ENCODE measurements around the gene SCTR.

SCTR gene

GRCh38 chr2:119442850-119443249 is 81.4 kb downstream of the SCTR start:
- no peak for DNase-seq (ENCODE audit: low read depth)

GRCh38 chr2:119442226-119442619 is 82.1 kb downstream of the SCTR start:
- DNase-seq (ENCODE audit: low read depth): no peak

GRCh38 chr2:119441376-119442225 is 82.7 kb downstream of the SCTR start:
- DNase-seq (ENCODE audit: low read depth): no peak

DNA sequence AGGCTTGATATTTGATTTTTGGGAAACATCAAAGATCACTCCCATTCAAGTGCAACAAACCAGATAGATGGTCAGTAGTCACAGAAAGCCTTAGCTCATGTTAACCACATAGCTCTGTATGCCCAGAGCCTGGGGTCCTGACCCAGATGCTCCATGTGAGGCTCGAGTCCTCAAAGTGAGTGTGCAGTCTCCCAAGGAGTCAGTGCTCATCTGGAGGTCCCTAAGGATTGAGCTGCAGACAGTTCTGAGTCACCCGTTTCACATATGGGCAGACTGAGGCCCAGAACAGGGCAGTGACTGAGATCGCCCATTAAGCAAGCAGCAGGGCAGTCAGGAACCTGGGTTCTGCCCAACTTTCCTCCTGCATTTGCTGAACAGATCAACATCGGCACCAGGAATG is 83.4 kb downstream of the SCTR start:
- DNase-seq (ENCODE audit: low read depth): no peak

GRCh38 chr2:119440501-119440870 is 83.8 kb downstream of the SCTR start:
- no peak for DNase-seq (ENCODE audit: low read depth)

DNA sequence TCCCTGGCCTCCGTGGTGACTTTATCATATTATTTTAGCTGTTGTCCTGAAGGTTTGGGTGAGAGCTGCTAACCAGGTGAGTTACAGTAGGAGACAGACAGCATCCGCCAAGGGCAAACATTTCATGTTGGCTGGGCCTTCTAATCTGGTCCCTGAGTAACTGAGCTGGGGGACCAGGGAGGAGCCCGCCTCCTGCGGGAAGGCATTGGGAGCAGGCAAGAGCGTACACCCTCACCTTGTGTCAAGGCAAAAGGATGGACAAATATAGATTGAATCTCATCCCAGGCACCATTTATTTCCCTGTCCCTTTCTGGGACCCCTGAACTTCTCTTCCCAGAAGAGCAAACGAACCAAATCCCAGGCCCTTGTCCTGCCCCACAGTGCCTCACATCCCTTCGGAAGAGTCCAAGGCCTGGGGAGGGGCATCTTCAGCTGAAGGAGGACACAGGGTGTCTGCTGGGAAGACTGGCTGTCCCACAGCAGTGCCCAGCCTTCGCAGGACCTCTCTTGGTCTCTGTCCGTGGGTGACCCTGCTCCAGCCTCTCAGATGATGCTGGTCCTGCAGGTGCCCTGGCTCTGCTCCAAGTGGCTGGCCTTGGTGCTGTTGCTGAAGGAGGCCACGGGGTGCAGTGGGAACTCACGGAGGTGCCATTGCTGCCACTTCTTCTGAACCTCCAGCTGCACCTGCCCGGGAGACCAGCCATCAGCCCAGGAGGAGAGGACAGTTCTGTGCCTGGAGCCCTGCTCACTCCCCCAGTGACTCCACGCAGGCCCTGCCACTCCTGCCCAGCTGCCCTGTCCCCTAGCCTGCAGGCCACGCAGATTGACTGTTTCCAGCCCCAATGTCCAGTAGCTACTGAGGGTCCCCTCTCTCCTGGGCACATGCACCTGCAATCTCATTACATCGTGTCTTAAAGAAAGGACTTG is 84.4 kb downstream of the SCTR start:
- no peak for DNase-seq (ENCODE audit: low read depth)

DNA sequence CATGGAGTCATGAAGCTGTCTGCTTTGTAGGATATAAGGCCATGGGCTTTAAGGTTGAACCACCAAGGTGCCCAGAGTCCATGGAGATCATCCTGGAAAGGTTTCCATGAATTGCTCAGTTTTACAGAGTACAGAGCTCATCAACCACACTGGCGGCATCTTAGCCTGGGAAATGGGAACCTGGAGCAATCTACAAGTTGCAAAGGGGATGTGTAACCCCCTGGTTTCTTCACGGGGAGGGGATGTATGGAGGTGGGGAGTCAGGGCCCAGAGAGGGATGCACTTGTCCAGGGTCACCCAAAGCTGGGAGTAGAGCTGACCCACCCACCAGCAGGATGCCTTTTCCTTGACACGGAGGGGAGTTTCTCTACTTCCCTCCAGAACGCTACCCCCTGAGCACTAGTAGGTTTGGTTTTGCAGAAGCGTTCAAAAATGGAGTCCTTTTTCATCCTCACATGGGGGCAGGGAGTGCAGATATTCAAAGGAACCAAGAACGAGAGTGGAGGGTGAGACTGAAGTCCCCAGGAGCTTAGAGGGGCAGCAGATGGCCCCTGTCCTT is 85.5 kb downstream of the SCTR start:
- no peak for DNase-seq (ENCODE audit: low read depth)

- DNase-seq (ENCODE audit: low read depth): no peak
Measured at GRCh38 chr2:119438128-119438656, 86.1 kb downstream of the SCTR start.

DNA sequence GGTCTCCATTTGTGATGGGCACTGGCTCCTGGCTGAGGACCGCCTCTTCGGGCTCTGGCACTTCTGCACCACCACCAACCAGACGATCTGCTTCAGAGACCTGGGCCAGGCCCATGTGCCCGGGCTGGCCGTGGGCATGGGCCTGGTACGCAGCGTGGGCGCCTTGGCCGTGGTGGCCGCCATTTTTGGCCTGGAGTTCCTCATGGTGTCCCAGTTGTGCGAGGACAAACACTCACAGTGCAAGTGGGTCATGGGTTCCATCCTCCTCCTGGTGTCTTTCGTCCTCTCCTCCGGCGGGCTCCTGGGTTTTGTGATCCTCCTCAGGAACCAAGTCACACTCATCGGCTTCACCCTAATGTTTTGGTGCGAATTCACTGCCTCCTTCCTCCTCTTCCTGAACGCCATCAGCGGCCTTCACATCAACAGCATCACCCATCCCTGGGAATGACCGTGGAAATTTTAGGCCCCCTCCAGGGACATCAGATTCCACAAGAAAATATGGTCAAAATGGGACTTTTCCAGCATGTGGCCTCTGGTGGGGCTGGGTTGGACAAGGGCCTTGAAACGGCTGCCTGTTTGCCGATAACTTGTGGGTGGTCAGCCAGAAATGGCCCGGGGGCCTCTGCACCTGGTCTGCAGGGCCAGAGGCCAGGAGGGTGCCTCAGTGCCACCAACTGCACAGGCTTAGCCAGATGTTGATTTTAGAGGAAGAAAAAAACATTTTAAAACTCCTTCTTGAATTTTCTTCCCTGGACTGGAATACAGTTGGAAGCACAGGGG is 87.1 kb downstream of the SCTR start:
- DNase-seq (ENCODE audit: low read depth): no peak

DNA sequence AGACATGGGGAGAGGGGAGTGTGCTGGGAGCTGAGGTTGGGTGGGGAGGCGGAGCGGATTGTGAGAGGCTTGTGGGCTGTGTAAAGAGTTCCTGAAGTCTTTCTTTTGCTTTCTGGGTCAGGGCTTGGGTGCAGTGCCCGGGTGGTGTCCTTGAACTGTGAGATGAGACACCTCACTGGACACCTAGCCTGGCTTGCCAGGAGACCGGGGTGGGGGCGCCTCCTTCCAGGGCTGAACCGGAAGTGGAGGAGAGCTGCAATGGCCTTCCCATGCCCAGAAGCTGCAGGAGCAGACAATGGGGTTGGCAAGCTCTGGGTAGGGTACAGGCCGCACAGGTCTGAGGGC is 88.4 kb downstream of the SCTR start:
- DNase-seq (ENCODE audit: low read depth): no peak

GRCh38 chr2:119435081-119435952 is 89.0 kb downstream of the SCTR start:
- no peak for DNase-seq (ENCODE audit: low read depth)

- DNase-seq (ENCODE audit: low read depth): no peak
Measured at GRCh38 chr2:119434664-119435063, 89.6 kb downstream of the SCTR start.

DNA sequence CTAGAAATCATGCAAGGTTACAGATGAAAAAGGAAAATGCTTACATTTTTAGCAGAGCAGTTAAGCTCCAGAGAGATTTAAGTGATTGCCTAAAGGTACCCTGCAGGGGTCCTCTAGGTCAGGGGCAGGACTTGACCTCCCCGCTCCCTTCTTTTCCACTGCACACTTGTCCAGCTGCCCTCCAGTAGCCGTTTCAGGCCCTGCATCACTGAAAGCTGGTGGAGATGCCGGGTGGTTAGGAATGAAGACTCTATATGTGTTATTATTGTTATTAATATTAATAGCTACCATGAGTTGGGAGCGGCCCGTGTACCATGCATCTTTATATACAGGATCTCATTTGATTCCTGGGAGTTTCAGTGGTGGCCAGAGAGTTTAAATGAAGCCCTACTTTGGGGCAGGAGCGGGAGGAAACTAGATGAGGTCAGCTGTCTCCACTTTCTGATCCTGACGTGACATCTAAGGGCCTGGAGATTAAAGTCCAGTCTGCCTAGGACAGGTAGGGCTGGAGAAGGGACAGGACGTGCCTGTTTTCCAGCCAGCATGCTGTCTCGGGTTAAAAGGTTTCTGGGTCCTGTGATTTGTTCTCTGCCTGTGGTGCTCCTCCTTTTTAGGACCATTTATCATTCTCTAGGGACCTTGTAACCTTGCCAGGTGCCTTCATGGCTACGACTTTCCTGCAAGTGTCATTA is 90.5 kb downstream of the SCTR start:
- no peak for DNase-seq (ENCODE audit: low read depth)

GRCh38 chr2:119432851-119433522 is 91.3 kb downstream of the SCTR start:
- no peak for DNase-seq (ENCODE audit: low read depth)

- DNase-seq (ENCODE audit: low read depth): no peak
Measured at GRCh38 chr2:119431976-119432850, 92.1 kb downstream of the SCTR start.

DNA sequence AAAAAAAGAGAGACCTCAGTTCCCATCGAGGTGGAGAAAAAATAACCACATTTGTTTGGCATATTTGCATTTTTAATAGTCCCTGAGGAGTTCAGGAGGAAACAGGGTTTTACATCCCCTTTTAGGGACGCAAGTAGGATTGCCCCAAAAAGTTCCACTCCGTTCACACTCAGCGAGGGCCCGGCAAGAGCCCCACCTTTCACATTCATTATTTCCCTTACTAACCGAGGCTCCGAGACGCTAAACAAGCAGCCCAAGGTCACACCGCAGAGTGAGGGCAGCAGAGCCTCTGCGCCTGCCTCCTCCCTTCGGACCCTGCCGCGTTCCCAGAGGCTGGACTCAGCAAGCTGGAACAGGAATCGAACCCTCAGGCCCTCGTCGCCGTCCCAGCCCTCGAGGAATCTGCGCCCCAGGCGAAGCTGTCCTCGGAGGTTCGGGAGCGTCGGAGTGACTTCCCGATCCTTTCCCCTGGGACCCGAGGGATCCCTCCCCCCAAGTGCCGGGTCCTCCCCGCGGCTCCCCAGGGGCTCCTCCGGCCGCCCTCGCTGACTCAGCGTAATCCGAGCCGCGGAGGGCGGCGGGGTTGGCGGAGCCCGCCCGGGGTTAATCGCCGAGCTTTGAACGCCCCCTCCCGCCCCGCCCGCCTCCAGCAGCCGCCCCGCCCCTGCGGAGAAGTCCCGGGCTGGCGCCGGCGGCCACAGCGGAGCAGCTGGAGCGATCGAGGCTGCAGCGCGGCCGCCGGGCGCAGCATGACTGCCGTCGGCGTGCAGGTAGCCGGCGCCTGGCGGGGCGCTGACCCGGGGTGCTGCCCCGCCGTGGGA is 92.9 kb downstream of the SCTR start, which contains the start of gene TMEM37:
TSS of gene TMEM37 (plus strand) at position 700 of the 821 bp plus-strand sequence. CDS start at position 750, 50 bp downstream.
- DNase-seq (ENCODE audit: low read depth): no peak

DNA sequence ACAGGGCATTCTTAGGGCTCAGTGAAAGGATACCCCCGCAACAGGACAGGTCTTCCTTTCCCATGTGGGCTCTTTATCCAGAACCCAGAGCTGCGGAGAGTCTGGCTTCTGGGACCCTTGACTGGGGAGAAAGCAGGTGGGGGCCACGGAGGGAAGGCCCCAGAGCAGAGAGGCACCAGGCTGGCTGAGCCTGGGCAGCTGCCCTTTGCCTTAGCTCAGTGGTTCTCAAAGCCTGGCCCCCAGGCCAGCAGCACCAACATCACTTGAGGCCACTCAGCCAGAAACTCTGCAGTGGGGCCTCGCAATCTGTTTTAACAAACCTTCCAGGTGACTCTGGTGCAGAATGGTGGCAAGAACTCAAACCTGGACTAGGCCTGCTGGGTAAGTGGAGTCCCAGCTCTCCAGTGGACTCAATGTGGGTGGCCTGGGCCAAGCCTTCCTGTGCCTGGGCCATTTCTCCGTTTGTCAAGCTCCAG is 94.2 kb downstream of the SCTR start:
- DNase-seq (ENCODE audit: low read depth): no peak

All from stimulated activated CD8-positive, alpha-beta memory T cell treated with anti-CD3 and anti-CD28 coated beads, Interleukin-7, amount 100 ng/mL, for 24 hours (primary cell).